GM12864 (cell line): ENCODE results near the gene GFRA1.

Experiments
- DNase-seq: peaks from one replicate; pipeline ENCODE4 v3.0.0-alpha.2; 2011; ENCODE audit warnings: low read depth
- H3K4me3 ChIP-seq: 2 replicates; pipeline ENCODE4 v1.5.1; 2011; ENCODE audit warnings: mild to moderate bottlenecking, low read depth, low read length, control low read depth
- CTCF ChIP-seq: IDR thresholded peaks from 2 replicates; pipeline ENCODE4 v1.5.1; 2011; ENCODE audit warnings: low read depth, mild to moderate bottlenecking, moderate library complexity, low read length, control low read depth, inconsistent platforms; ENCODE audit errors: missing control alignments

GFRA1 gene

GRCh38 chr10:116195039-116195438 is 78.0 kb downstream of the GFRA1 start:
- no peak for TF ChIP-seq CTCF

GRCh38 chr10:116194061-116194460 is 78.9 kb downstream of the GFRA1 start:
- DNase-seq = no peak
- TF ChIP-seq CTCF = no peak
- no peak overlapping the region for H3K4me3 ChIP-seq

More at GRCh38 chr10:116195039-116195438, 78.0 kb downstream of the GFRA1 start:
- H3K4me3 ChIP-seq = no peak overlapping the region
- DNase-seq = no peak

- DNase-seq = no peak
- TF ChIP-seq CTCF = no peak
These were observed 82.1 kb downstream of the GFRA1 start for GRCh38 chr10:116190883-116191282.

GRCh38 chr10:116186273-116186672 is 86.7 kb downstream of the GFRA1 start:
- TF ChIP-seq CTCF = no peak
- DNase-seq = no peak

More at GRCh38 chr10:116190883-116191282, 82.1 kb downstream of the GFRA1 start:
- H3K4me3 ChIP-seq = no peak overlapping the region

GRCh38 chr10:116185199-116185867 is 87.7 kb downstream of the GFRA1 start:
- no peak overlapping the region for H3K4me3 ChIP-seq
- DNase-seq = no peak
- TF ChIP-seq CTCF = no peak

More at GRCh38 chr10:116186273-116186672, 86.7 kb downstream of the GFRA1 start:
- no peak overlapping the region for H3K4me3 ChIP-seq

- no peak for DNase-seq
- TF ChIP-seq CTCF = no peak
- H3K4me3 ChIP-seq = no peak overlapping the region
These were observed 88.6 kb downstream of the GFRA1 start for GRCh38 chr10:116184512-116184794.
